GM19372 (cell line): ENCODE data around the gene PCDHAC2.

Experiments
- ATAC-seq: cut with Tn5 transposase; IDR thresholded peaks from one replicate; pipeline ENCODE4 v1.9.1; 2021; ENCODE audit warnings: mild to moderate bottlenecking, low read depth, moderate library complexity; ENCODE audit not compliant: unreplicated experiment

PCDHAC2 gene

DNA sequence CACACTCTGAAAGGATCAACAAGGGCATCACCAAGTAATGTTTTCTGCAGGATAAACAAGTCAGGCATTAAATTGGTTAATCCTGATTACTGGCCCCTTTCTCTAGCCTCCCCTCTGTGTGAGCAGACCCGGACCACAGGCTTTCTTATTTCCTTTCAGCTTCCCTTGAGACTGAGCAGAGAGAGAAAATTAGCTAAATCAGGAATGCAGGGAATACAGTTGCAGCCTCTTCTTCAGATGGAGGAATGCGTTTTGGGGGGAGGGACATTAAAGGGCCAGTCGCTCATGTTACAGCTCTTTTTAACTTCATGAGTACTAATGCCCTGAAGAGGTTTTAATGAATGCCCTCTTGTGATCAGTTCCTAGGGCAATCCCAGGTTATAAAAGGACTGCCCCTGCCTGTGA, 19.8 kb downstream of the PCDHAC2 start:
- no peak for ATAC-seq

DNA sequence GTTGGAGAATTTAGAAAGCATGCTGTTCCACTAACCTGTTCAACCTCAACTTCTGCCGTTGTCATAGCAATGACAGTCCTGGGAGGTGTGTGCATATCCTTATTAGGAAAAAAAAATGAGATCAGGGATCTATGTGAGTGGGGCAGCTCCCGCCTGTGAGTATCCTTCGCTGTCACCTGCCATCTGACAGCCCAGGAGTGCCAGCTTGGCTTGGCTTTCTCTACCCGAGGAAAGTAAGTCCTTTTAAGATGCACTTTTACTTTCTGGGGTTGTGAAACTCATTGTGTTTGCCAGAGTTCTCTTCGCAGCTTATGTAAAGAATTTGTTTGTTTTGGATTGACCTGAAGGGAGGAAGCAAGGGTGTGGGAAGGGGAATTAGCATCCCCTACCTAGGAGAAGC, 21.8 kb downstream of the PCDHAC2 start:
- ATAC-seq, result no peak

DNA sequence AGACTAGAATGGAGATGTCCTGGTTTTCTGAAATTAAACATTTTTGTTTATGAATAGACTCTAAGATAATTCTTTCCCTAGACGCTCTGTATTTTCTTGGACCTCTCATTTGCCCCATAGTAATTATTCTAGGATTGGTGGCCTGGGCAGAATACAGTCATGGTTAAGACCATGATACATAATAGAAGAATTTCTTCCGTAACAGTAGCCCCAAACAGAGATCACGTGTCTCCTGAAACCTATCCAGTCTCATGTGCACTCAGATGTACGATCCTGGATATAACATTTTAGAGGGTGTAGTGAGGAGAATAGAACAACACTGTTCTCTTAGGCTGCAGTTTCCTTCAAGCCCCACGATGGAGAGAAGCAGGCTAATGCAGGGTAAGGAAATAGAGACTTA, 22.3 kb downstream of the PCDHAC2 start:
- ATAC-seq, result no peak

DNA sequence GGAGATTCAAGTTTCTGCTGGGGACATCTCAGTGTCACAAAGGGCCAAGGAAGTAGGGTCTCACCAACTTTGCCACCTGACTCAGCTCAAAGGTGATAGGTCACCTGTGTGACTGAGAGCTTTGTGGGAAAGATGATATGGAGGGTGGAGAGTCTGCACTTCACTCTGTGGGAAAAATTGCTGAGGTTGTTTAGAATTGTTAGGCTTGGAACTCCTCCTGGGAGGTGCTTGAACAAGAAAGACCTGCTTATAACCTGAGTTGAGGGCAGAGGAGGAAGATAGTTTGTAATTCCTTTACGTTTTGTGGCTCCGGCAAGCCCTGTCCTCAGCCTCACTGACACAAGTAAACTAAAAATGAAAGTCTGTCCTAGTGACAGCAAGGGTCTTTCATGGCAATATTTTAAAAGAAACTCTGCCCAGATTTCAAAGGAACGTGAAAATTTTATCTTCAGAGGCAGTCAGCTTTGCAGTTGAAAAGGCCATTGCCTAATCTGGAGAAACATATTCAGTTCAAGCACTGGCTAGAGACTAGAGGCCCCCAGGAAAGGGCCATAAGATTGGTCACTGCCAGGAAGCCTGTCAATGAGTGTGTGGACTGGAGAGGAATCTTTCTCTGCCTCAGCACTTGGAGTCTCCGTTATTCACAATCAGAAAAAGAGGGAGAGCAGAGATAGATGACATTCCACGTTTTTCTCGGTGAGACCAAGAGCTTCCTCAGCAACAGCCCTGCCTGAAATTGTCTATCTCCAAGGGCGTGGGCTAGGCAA, 23.2 kb downstream of the PCDHAC2 start:
- ATAC-seq, result no peak

GRCh38 chr5:140992828-140993227, 26.6 kb downstream of the PCDHAC2 start:
- no peak for ATAC-seq

- ATAC-seq, result no peak
Measured at GRCh38 chr5:140996060-140996459, 29.8 kb downstream of the PCDHAC2 start.

DNA sequence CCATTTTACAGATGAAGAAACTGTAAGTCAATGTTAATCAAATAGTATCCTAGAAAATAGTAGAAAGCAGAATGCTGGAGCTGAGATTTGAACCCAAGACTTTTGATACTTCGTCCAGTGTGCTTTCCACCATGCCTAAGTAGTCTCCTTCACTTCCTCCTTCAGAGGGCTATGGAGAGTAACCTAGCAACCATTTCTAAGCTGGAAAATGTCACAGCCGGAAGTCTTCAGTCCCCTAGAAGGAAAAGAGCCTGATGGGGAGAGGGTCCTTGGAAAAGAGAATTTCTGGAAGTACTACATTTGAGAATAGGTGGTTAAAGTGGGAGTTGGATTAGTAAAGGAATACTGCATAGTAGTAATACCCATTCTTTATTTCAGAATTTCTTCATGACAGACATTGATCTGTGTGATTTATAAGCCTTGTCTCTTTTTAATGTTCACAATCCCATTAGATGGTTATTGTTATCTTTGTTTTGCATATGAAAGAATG, 32.7 kb downstream of the PCDHAC2 start:
- ATAC-seq, result no peak

GRCh38 chr5:141001446-141001843, 35.2 kb downstream of the PCDHAC2 start:
- ATAC-seq, result no peak

- no peak for ATAC-seq
Measured at GRCh38 chr5:141001844-141002604, 35.7 kb downstream of the PCDHAC2 start.

DNA sequence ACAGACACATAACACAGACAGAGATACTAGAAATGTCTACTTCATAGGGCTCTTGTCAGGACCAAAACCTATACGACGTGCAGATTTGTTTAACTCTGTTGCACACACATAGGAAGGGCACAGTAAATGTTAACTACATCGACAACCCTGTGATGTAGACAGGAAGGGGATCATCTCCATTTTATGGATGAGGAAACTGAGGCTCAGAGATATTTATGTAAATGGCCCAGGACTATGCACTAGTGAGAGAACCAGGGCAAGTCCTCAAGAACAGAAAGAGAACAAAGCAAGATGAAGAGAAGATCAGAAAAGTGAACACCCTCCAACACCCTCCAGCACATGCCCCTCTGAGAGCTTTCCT, 36.3 kb downstream of the PCDHAC2 start:
- ATAC-seq, result no peak

GRCh38 chr5:141003031-141003430, 36.8 kb downstream of the PCDHAC2 start:
- ATAC-seq, result no peak

- ATAC-seq, result no peak
Measured at GRCh38 chr5:141003791-141004611, 37.7 kb downstream of the PCDHAC2 start.

DNA sequence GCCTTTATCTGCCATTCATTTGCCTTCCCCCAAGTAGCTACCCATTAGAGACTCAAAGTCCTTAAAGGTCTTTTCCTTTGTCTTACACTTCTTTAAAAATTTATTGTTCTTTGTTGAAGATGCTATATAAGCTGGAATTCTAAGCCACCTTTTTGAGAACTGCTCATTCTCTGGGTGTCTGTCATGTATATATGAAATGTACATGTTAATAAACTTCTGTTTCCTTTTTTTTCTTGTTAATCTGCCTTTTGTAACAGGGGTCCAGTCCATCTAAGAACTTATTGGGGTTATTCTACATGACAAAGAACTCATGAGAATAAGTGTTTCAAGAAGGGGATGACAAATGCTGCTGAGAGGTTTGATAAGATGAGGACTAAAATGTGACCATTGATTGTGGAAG, 41.5 kb downstream of the PCDHAC2 start:
- ATAC-seq, result no peak

DNA sequence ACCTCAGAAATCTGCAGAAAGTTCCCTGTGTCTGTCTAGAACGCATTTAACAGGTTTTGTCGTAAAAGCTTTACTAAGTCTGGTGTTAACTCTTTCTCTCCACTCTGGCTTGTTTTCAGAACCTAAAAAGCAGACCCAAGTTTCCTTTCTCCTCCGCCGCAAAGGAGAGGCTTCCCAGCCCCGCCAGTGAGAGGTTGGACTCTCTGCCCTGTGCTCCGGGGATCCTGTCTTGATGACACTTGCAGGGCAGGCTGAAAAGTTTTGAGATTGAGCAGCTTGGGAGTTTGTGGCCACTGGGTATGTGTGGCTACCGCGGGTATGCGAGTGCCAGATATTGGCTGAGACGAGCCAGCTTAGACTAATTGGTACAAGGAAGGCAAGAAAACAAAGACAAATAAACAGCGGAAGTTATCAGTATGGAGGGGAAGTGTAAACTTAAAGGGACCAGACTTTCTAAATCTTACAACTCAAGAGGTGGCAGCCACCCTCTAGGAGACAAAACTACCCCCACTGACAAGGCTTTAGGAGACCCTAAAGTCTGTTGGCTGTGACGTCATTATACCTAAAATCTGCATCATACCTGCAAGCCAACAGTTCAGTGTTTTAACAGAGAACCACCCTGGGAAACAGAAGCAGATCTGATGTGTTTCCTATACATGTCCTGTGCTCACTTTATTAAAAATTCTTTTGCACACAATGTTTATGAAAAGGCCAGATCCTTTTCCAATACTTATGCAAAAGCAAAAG, 43.9 kb downstream of the PCDHAC2 start:
- no peak for ATAC-seq

GRCh38 chr5:141017943-141018342, 51.7 kb downstream of the PCDHAC2 start:
- ATAC-seq, result no peak
